ENCODE results near the gene NFATC4.

- TF ChIP-seq GATA1 (IDR thresholded peaks at IDR 0.05; ENCODE audit: low read depth, low read length) (no peak), POLR2A (IDR thresholded peaks at IDR 0.05; ENCODE audit: low read length) (no peak)
These were observed 60.8 kb downstream of the NFATC4 start for GRCh38 chr14:24428628-24429394.

Measured in erythroblast (primary cell).